ENCODE results near the gene CYB5B.

Gene CYB5B

GRCh38 chr16:69410219-69410990 lies 14.0 kb upstream of the CYB5B start:
- TF ChIP-seq, protein P1, sequence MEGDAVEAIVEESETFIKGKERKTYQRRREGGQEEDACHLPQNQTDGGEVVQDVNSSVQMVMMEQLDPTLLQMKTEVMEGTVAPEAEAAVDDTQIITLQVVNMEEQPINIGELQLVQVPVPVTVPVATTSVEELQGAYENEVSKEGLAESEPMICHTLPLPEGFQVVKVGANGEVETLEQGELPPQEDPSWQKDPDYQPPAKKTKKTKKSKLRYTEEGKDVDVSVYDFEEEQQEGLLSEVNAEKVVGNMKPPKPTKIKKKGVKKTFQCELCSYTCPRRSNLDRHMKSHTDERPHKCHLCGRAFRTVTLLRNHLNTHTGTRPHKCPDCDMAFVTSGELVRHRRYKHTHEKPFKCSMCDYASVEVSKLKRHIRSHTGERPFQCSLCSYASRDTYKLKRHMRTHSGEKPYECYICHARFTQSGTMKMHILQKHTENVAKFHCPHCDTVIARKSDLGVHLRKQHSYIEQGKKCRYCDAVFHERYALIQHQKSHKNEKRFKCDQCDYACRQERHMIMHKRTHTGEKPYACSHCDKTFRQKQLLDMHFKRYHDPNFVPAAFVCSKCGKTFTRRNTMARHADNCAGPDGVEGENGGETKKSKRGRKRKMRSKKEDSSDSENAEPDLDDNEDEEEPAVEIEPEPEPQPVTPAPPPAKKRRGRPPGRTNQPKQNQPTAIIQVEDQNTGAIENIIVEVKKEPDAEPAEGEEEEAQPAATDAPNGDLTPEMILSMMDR (IDR thresholded peaks at IDR 0.05; ENCODE audit: insufficient read depth, missing control alignments), result no peak
- DNase-seq (ENCODE audit: insufficient read length, low spot score) (no peak), FAIRE-seq (no peak)

DNA sequence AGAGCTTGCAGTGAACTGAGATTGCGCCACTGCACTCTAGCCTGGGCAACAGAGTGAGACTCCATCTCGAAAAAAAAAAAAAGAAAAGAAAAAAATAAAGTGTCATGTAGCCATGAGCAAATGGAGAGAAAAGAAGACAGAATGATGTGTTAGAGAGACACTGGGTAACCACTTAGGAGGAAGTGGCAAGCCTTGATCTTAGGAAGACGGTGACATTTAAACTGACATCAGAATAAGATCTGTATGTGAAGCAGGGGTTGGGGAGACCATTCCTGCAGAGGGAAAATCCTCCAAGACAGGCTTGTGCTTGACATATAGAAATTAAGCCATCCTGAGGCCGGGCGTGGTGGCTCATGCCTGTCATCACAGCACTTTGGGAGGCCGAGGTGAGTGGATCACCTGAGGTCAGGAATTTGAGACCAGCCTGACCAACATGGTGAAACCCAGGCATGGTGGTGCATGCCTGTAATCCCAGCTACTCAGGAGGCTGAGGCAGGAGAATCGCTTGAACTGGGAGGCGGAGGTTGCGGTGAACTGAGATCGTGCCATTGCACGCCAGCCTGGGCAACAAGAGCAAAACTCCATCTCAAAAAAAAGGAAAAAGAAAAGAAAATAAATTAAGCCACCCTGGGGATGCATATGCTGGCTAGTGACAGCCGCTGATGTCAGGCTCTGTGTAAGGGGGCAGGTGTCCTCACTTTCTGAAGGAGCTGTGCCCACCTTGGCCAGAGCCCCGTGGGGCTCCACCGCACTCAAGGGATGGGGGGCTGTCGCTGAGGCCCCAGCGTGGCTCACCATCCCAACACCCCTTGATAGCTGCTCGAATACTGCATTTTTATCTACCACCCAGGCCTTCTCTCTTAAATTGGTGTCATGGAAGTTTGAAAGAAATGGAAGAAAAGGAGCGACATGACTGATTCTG lies 13.1 kb upstream of the CYB5B start:
- DNase-seq (ENCODE audit: insufficient read length, low spot score) (no peak), FAIRE-seq (no peak)
- TF ChIP-seq, protein P1 (IDR thresholded peaks at IDR 0.05; ENCODE audit: insufficient read depth, missing control alignments), result no peak

- FAIRE-seq (no peak), DNase-seq (ENCODE audit: insufficient read length, low spot score) (no peak)
- TF ChIP-seq, protein P1 (IDR thresholded peaks at IDR 0.05; ENCODE audit: insufficient read depth, missing control alignments), result no peak
Measured at GRCh38 chr16:69412287-69412686, 12.1 kb upstream of the CYB5B start.

DNA sequence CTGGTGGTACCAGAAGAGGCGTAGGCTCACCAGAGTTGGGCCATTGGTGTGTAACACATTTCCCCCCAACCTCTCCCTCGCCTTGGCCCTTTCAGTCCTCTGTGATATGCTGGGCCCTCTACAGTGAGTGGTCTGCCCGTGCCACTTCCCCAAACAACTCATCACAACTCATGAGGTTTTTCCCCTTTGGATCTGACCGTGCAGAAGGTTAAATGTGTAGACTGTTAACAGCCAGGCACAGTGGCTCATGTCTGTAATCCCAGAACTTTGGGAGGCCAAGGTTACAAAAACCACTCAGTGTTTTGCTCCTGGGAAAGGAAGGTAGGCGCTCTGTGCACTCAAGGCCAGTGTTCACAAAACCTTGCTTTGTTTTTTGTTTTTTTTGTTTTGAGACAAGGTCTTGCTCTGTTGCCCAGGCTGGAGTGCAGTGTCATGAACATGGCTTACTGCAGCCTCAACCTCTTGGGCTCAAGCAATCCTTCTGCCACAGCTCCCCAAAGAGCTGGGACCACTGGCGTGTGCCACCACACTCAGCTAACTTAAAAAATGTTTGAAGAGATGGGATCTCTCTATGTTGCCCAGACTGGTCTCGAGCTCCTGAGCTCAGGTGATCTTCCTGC lies 11.3 kb upstream of the CYB5B start:
- FAIRE-seq (no peak), DNase-seq (ENCODE audit: insufficient read length, low spot score) (no peak)
- TF ChIP-seq, protein P1 (IDR thresholded peaks at IDR 0.05; ENCODE audit: insufficient read depth, missing control alignments), result no peak

DNA sequence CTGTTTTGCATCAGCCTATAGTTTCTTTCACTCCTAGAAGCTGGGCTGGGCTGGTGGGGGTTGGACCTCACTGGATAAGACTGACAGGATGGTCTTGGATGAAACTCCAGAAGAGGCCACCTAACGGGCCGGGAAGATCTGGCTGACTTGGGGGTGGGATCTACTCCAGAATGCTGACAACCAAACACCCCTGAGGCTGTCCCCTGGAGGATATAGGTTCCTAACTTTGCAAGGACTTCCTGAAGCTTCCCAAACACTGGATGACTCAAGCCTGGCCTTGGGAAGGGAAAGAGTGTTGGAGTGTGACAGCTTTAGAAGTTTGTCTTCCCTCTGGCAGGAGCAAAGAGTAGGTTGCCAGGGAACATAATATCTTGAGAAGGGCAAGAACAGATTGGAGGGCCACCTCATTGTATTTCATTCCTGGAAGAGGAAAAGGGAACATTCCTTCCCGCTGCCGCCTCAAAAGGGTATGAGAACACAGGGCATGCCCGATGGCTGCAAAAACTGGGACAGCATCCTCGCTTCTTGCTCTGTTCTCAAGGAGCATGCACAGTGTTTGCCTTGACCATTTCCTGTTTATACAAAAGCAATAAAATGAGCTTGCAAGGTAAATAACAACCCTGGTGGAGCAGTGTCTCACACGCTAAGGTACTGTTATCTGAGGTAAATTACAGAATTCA lies 6.8 kb upstream of the CYB5B start:
- TF ChIP-seq, protein P1 (IDR thresholded peaks at IDR 0.05; ENCODE audit: insufficient read depth, missing control alignments), result no peak
- no peak for DNase-seq (ENCODE audit: insufficient read length, low spot score)
- no peak for FAIRE-seq

- TF ChIP-seq, protein P1 (IDR thresholded peaks at IDR 0.05; ENCODE audit: insufficient read depth, missing control alignments), result no peak
- FAIRE-seq (no peak), DNase-seq (ENCODE audit: insufficient read length, low spot score) (no peak)
Measured at GRCh38 chr16:69419956-69420355, 4.5 kb upstream of the CYB5B start.
